ENCODE measurements around the gene PSMA8.
A peak's percentile ranks its signal among the peaks of the same experiment; 100 is the strongest.
"Not testable (repeated sequence)": the region's sequence is repeated elsewhere in the genome, so short reads cannot be mapped to it uniquely, and the experiment has no call there.

PSMA8 gene

DNA sequence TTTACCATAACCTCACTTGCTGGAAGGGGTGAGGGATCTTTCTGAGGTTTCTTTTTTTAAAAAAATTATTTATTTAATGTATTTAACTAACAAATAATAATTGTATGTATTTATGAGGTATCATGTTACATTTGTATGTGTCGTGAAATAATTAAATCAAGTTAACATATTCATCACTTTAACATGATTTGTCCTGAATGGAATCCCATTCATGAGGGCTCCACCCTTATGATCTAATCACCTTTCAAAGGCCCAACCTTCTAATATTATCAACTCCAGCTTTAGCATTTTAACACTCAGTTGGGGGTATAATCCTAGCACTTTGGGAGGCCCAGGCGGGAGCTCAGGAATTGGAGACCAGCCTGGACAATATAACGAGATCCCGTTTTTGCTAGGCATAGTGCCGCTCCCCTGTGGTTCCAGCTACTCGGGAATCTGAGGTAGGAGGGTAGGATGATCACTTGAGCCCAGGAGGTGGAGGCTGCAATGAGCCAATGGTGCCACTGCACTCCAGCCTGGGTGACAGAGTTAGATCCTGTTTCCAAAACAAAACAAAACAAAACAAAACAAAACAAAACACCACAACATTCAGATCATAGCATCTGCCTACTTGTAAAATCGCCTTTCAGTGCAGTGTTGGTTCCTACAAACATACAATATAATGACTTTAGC is 91.5 kb downstream of the PSMA8 start:
- no peaks in the 10 kb centered on the region for H3K27me3 ChIP-seq (ENCODE audit: control insufficient read depth, insufficient read depth, low read length)
- H3K4me3 ChIP-seq (ENCODE audit: low read length), result no peak overlapping the region
- H3K36me3 ChIP-seq (ENCODE audit: control insufficient read depth, insufficient read depth, low read length), result no peaks in the 10 kb centered on the region
- H3K9ac ChIP-seq (ENCODE audit: low read length), result no peak overlapping the region
- H3K27ac ChIP-seq (ENCODE audit: low read depth, low read length), result no peak overlapping the region
- peaks cover 4% of the 10 kb centered on the region for H3K4me1 ChIP-seq (ENCODE audit: control insufficient read depth, insufficient read depth, low read length)

DNA sequence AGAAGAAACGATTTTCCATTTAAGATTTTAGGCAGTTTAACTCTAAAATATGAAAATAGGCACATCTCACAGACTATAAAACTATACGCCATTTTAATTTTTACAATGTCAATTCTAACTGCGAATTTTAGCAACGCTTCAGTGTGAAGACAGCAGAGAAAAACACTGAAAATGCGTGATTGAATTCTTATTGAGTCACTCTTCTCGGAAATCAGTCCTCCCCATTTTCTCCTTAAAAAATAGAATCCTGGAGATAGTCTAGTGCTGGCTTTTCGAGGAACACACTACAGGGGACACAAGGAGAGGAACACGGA is 92.2 kb downstream of the PSMA8 start:
- Histone ChIP-seq H3K4me1 (ENCODE audit: control insufficient read depth, insufficient read depth, low read length) (peaks cover 4% of the 10 kb centered on the region), H3K9ac (ENCODE audit: low read length) (no peak overlapping the region), H3K36me3 (ENCODE audit: control insufficient read depth, insufficient read depth, low read length) (no peaks in the 10 kb centered on the region), H3K27ac (ENCODE audit: low read depth, low read length) (peak overlapping the region; percentile 51), H3K27me3 (ENCODE audit: control insufficient read depth, insufficient read depth, low read length) (no peaks in the 10 kb centered on the region), H3K4me3 (ENCODE audit: low read length) (peak overlapping the region; percentile 87)

DNA sequence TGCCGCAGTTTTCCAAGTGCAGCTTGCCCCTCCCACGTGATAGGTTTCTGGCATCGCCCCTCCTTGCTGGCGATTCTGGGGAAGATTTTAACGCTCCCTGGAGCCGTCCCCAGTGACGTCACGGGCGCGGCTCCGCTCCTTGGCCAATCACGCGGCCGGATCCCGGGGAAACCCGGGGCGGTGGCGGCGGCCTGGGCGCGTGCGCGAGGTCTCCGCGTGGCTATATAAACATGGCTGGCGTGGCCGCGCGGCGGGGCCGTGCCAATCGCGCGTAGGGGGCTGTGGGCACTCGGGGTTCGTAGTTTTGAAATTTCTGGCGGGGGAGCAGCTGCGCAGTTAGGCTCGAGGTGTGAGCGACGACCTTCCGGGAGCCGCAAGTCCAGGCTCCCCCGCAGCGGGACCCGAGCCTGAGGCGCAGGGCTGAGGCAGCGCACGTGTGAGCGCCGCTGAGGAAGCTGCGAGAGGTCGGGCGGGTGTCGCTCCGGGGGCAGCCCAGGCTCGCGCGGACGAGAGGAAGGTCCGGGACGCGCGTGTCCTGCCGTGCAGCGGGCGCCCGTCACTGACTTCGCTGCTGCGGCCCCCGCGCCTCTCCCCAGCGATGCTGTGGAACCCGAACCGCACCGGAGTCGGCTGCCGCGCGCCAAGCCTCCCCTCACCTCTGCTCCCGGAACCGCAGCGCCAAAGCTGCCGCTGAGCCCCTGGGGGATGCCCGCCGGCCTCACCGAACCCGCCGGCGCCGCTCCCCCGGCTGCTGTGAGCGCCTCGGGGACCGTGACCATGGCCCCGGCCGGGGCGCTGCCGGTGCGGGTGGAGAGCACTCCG is 92.8 kb downstream of the PSMA8 start, which contains the start of gene TAF4B:
Gene TAF4B (plus strand): TSS at position 217 of the 822 bp plus-strand sequence. CDS start 489 bp downstream, at position 706.
- peak within 1 kb of the TSS; percentile 51 for H3K27ac ChIP-seq (ENCODE audit: low read depth, low read length)

DNA sequence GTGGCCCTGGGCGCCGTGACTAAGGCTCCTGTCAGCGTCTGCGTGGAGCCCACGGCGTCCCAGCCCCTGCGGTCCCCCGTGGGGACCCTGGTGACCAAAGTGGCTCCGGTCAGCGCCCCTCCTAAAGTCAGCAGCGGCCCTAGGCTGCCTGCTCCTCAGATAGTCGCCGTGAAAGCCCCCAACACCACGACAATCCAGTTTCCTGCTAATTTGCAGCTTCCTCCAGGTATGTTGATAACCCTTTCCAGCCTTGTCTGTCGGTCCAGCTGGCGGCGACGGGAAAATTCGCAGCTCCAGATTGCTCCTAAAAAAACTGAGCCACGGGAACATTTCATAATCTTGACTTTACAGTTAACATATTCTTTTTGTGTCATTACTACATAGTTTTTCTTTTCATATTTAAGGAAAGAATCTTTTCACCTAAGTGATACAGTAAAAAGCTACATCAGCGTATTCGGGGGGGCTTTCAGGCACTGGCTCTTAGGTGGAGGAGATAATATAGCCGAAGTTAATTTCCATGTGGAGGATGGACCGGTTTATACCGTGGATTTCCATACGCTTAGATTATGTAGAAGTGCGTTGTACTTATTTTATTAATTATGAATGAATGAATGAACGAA is 93.5 kb downstream of the PSMA8 start:
- H3K27me3 ChIP-seq (ENCODE audit: control insufficient read depth, insufficient read depth, low read length), result no peaks in the 10 kb centered on the region
- H3K36me3 ChIP-seq (ENCODE audit: control insufficient read depth, insufficient read depth, low read length), result no peaks in the 10 kb centered on the region
- peaks cover 4% of the 10 kb centered on the region for H3K4me1 ChIP-seq (ENCODE audit: control insufficient read depth, insufficient read depth, low read length)
- H3K9ac ChIP-seq (ENCODE audit: low read length), result peak overlapping the region; percentile 16
- H3K27ac ChIP-seq (ENCODE audit: low read depth, low read length), result no peak overlapping the region
- peak overlapping the region; percentile 87 for H3K4me3 ChIP-seq (ENCODE audit: low read length)

More for the DNA sequence above, 92.8 kb downstream of the PSMA8 start, which contains the start of gene TAF4B:
- peaks cover 4% of the 10 kb centered on the region for H3K4me1 ChIP-seq (ENCODE audit: control insufficient read depth, insufficient read depth, low read length)
- H3K36me3 ChIP-seq (ENCODE audit: control insufficient read depth, insufficient read depth, low read length), result no peaks in the 10 kb centered on the region
- peak within 1 kb of the TSS; percentile 16 for H3K9ac ChIP-seq (ENCODE audit: low read length)
- H3K4me3 ChIP-seq (ENCODE audit: low read length), result peak within 1 kb of the TSS; percentile 87
- no peaks in the 10 kb centered on the region for H3K27me3 ChIP-seq (ENCODE audit: control insufficient read depth, insufficient read depth, low read length)

DNA sequence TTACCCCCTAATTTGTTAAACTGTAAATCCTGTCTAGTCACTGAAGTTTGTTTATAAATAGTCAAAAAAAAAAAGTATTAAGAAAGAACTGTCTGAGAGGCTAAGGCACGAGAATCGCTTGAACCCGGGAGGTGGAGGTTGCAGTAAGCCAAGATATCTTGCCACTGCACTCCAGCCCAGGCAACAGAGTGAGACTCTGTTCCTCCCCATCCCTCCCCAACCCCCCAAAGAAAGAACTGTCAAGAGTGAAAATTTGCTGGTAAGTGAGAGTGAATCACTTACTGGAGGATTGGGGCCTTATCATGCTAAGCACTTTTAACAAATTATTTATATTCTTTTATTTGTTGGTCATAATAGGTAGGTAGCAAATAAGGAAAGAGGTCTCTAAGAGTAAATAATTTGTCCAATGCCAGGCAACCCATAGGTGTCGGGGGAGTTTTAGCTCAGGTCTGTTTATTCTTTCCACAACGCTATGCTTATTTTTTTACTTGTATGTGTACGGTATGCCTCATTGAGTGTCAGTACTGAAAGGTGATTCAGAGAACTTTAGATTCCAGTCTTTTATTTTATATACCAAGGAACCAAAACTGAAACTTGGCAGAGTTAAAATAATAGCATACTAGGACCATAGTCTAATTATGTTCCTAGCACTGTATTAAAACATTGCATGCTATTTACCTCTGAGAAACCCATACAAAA is 95.0 kb downstream of the PSMA8 start:
- Histone ChIP-seq H3K27me3 (ENCODE audit: control insufficient read depth, insufficient read depth, low read length) (no peaks in the 10 kb centered on the region), H3K9ac (ENCODE audit: low read length) (no peak overlapping the region), H3K4me3 (ENCODE audit: low read length) (no peak overlapping the region)

DNA sequence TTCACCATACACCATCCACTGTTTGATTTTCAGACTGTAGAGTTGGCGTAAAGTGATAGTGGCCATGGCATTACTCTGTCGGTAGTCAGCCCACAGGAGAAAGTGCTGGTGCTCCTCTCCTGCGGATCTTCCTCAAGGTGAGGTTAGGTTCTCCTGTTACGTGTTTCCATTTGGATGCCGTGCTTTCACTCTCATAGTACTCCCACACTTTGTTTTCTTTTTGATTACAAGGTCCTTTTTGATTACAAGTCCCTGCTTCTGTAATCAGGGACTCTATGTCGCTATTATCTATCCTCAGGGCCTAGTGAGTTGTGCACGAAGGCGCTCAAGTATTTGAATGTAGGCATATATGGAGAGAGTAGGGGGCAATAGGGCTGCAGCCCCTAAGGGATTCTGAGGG is 96.8 kb downstream of the PSMA8 start:
- no peaks in the 10 kb centered on the region for H3K36me3 ChIP-seq (ENCODE audit: control insufficient read depth, insufficient read depth, low read length)
- H3K27ac ChIP-seq (ENCODE audit: low read depth, low read length), result no peak overlapping the region
- no peaks in the 10 kb centered on the region for H3K27me3 ChIP-seq (ENCODE audit: control insufficient read depth, insufficient read depth, low read length)
- peaks cover 4% of the 10 kb centered on the region for H3K4me1 ChIP-seq (ENCODE audit: control insufficient read depth, insufficient read depth, low read length)
- H3K9ac ChIP-seq (ENCODE audit: low read length), result no peak overlapping the region
- no peak overlapping the region for H3K4me3 ChIP-seq (ENCODE audit: low read length)

More for the DNA sequence above, 95.0 kb downstream of the PSMA8 start:
- H3K27ac ChIP-seq (ENCODE audit: low read depth, low read length), result no peak overlapping the region
- no peaks in the 10 kb centered on the region for H3K36me3 ChIP-seq (ENCODE audit: control insufficient read depth, insufficient read depth, low read length)
- peaks cover 4% of the 10 kb centered on the region for H3K4me1 ChIP-seq (ENCODE audit: control insufficient read depth, insufficient read depth, low read length)

DNA sequence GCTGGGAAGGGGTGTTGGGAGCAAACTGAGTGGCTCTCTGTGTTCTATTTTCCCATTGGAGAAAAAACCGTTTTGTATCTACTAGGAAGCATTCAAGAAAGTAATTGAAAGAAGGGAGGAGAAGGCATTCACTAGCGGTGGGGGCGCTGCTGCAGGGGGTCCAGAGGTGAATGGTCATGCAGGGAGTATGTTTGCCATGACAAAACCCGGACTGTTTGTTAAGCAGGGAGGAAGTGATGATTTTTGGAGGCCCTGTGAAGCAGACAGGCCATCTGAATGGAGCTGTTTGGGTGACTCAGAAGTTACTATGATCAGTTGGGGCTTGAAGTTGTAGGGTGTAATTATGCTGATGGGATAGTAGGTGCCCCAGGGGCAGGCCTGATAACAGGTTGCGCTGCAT is 99.5 kb downstream of the PSMA8 start:
- no peak overlapping the region for H3K27ac ChIP-seq (ENCODE audit: low read depth, low read length)
- peaks cover 2% of the 10 kb centered on the region for H3K4me1 ChIP-seq (ENCODE audit: control insufficient read depth, insufficient read depth, low read length)
- H3K4me3 ChIP-seq (ENCODE audit: low read length), result no peak overlapping the region
- no peaks in the 10 kb centered on the region for H3K36me3 ChIP-seq (ENCODE audit: control insufficient read depth, insufficient read depth, low read length)
- H3K9ac ChIP-seq (ENCODE audit: low read length), result no peak overlapping the region
- H3K27me3 ChIP-seq (ENCODE audit: control insufficient read depth, insufficient read depth, low read length), result no peaks in the 10 kb centered on the region

DNA sequence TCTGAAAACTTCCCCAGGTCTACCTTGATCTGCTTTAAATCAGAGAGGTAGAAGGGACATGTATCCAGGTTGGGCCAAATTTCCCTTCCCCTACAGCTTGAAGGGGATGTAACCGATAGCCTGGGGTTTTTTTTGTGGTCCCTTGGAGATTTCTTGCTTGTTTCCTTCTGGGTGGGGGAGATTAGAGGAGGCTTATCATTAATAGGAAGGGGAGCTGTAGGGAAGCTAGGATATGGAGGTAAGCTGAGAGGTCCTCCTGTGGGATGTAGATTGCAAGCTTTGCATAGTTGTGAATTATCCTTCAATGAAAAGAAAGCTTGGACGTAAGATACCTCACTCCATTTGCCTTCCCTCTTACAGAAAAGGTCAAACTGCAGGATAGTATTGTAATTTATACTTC is 103.7 kb downstream of the PSMA8 start:
- H3K9ac ChIP-seq (ENCODE audit: low read length); H3K36me3 ChIP-seq (ENCODE audit: control insufficient read depth, insufficient read depth, low read length); H3K4me3 ChIP-seq (ENCODE audit: low read length); H3K27me3 ChIP-seq (ENCODE audit: control insufficient read depth, insufficient read depth, low read length); H3K27ac ChIP-seq (ENCODE audit: low read depth, low read length); H3K4me1 ChIP-seq (ENCODE audit: control insufficient read depth, insufficient read depth, low read length): not testable (repeated sequence)

DNA sequence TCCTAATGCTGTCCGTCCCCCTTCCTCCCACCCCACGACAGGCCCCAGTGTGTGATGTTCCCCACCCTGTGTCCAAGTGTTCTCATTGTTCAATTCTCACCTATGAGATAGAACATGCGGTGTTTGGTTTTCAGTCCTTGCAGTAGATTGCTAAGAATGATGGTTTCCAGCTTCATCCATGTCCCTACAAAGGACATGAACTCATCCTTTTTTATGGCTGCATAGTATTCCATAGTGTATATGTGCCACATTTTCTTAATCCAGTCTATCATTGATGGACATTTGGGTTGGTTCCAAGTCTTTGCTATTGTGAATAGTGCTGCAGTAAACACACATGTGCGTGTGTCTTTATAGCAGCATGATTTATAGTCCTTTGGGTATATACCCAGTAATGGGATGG is 105.0 kb downstream of the PSMA8 start:
- not testable (repeated sequence) for H3K4me3 ChIP-seq (ENCODE audit: low read length); H3K27ac ChIP-seq (ENCODE audit: low read depth, low read length); H3K36me3 ChIP-seq (ENCODE audit: control insufficient read depth, insufficient read depth, low read length); H3K4me1 ChIP-seq (ENCODE audit: control insufficient read depth, insufficient read depth, low read length); H3K27me3 ChIP-seq (ENCODE audit: control insufficient read depth, insufficient read depth, low read length); H3K9ac ChIP-seq (ENCODE audit: low read length)

DNA sequence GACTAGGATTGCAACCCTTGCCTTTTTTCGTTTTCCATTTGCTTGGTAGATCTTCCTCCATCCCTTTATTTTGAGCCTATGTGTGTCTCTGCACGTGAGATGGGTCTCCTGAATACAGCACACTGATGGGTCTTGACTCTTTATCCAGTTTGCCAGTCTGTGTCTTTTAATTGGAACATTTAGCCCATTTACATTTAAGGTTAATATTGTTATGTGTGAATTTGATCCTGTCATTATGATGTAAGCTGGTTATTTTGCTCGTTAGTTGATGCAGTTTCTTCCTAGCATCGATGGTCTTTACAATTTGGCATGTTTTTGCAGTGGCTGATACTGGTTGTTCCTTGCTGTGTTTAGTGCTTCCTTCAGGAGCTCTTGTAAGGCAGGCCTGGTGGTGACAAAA is 108.7 kb downstream of the PSMA8 start:
- H3K36me3 ChIP-seq (ENCODE audit: control insufficient read depth, insufficient read depth, low read length); H3K9ac ChIP-seq (ENCODE audit: low read length); H3K4me3 ChIP-seq (ENCODE audit: low read length); H3K27me3 ChIP-seq (ENCODE audit: control insufficient read depth, insufficient read depth, low read length); H3K4me1 ChIP-seq (ENCODE audit: control insufficient read depth, insufficient read depth, low read length); H3K27ac ChIP-seq (ENCODE audit: low read depth, low read length): not testable (repeated sequence)
